ENCODE results near the gene CDC42BPB. TPM values are rescaled to one million over a fixed set of nuclear protein-coding genes. Genes with fewer than 3 reads are reported as not detected.

Gene CDC42BPB
- total RNA-seq, 6 donors from 2014 or later = 108 to 268 (median 124) TPM

DNA sequence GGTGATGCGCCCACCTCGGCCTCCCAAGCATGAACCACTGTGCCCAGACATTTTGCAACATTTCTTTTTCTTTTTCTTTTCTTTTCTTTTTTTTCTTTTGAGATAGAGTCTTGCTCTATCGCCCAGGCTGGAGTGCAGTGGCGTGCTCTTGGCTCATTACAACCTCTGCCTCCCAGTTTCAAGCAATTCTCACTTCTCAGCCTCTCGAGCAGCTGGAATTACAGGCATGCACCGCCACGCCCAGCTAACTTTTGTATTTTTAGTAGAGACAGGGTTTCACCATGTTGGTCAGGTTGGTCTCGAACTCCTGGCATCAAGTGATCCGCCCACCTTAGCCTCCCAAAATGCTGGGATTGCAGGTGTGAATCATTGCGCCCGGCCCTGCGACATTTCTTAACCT is 7.6 kb upstream of the CDC42BPB start:
- TF ChIP-seq EP300 (IDR thresholded peaks at IDR 0.05) (no peak), POLR2A (IDR thresholded peaks at IDR 0.05) (no peak), POLR2AphosphoS5 (IDR thresholded peaks at IDR 0.05) (no peak)
- TF ChIP-seq, protein P1, sequence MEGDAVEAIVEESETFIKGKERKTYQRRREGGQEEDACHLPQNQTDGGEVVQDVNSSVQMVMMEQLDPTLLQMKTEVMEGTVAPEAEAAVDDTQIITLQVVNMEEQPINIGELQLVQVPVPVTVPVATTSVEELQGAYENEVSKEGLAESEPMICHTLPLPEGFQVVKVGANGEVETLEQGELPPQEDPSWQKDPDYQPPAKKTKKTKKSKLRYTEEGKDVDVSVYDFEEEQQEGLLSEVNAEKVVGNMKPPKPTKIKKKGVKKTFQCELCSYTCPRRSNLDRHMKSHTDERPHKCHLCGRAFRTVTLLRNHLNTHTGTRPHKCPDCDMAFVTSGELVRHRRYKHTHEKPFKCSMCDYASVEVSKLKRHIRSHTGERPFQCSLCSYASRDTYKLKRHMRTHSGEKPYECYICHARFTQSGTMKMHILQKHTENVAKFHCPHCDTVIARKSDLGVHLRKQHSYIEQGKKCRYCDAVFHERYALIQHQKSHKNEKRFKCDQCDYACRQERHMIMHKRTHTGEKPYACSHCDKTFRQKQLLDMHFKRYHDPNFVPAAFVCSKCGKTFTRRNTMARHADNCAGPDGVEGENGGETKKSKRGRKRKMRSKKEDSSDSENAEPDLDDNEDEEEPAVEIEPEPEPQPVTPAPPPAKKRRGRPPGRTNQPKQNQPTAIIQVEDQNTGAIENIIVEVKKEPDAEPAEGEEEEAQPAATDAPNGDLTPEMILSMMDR (IDR thresholded peaks at IDR 0.05) = no peak
- Histone ChIP-seq H3K36me3 (no peaks in the 10 kb centered on the region), H3K4me3 (no peak overlapping the region)

DNA sequence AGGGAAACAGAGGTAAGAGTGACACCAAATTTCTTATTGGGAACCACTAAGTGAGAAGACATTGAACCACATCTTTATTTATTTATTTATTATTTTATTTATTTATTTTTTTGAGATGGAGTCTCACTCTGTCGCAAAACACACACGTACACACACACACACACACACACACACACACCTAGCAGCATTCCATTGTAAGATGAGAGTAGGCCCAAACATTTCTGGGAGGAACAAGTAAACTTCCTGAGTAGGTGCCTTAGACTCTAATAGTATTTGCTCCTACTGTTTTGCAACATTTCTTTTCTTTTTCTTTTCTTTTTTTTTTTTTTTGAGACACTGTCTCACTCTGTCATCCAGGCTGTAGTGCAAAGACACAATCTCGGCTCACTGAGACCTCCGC is 7.1 kb upstream of the CDC42BPB start:
- 63 to 72% methylated on average over 4 of the region's 4 CpGs for WGBS, 2 donors
- Histone ChIP-seq H3K4me3 (no peak overlapping the region), H3K27ac (no peak overlapping the region), H3K9me3 (no peaks in the 10 kb centered on the region), H3K27me3 (no peaks in the 10 kb centered on the region), H3K36me3 (no peaks in the 10 kb centered on the region), H3K4me1 (peaks cover 25 to 37% (median 29%) of the 10 kb centered on the region in 4 donors)
- TF ChIP-seq, protein P1 (IDR thresholded peaks at IDR 0.05) = no peak
- TF ChIP-seq POLR2AphosphoS5 (IDR thresholded peaks at IDR 0.05) (no peak), POLR2A (IDR thresholded peaks at IDR 0.05) (no peak), EP300 (IDR thresholded peaks at IDR 0.05) (no peak)
- ATAC-seq (ENCODE audit: low FRiP score in 2 of 2) (no peak), DNase-seq (no peak)

More for the DNA sequence above, 7.6 kb upstream of the CDC42BPB start:
- H3K9me3 ChIP-seq = no peaks in the 10 kb centered on the region
- no peak for ATAC-seq (ENCODE audit: low FRiP score in 2 of 2)
- no peaks in the 10 kb centered on the region for H3K27me3 ChIP-seq
- 84 to 85% methylated on average over 12 of the region's 12 CpGs for WGBS, 2 donors
- H3K4me1 ChIP-seq = peaks cover 25 to 34% (median 29%) of the 10 kb centered on the region in 4 donors
- peak overlapping the region in 1 of 4 donors; percentile 63 for H3K27ac ChIP-seq
- no peak for DNase-seq

- H3K4me3 ChIP-seq = no peak overlapping the region
- TF ChIP-seq EP300 (IDR thresholded peaks at IDR 0.05) (no peak), POLR2AphosphoS5 (IDR thresholded peaks at IDR 0.05) (no peak), POLR2A (IDR thresholded peaks at IDR 0.05) (no peak)
- TF ChIP-seq, protein P1 (IDR thresholded peaks at IDR 0.05) = no peak
- no peak for ATAC-seq (ENCODE audit: low FRiP score in 2 of 2)
- peaks cover 0 to 5% (median 0%) of the 10 kb centered on the region in 4 donors for H3K27me3 ChIP-seq
- no peaks in the 10 kb centered on the region for H3K9me3 ChIP-seq
- no peak overlapping the region for H3K27ac ChIP-seq
- H3K36me3 ChIP-seq = no peaks in the 10 kb centered on the region
- WGBS, 2 donors = 79 to 88% methylated on average over 6 of the region's 6 CpGs
- DNase-seq = no peak
- H3K4me1 ChIP-seq = peaks cover 18 to 34% (median 27%) of the 10 kb centered on the region in 4 donors
Measured at GRCh38 chr14:103061482-103061976, 4.2 kb upstream of the CDC42BPB start.

DNA sequence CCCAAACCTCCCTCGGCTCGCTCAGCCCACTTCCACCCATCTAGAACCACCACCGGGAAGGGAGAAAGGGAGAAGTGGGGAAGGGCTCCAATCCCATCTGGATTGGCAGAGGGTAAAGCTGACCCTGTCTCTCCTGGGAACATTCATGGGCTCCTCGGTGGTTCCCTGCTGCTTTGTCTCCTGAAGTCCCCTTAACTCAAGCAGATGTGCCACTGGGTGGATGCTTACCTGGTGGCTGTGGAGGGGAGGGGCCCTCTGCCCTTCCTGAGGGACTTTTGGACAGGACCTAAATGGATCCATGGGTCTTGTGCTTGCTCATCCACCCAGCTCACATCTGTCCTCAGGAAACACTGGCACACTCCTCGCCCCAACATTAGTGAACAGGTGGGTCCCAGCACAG is 2.2 kb upstream of the CDC42BPB start:
- DNase-seq = no peak
- whole genome bisulfite sequencing, 2 donors = 75 to 84% methylated on average over 5 of the region's 5 CpGs
- Histone ChIP-seq H3K27me3 (peaks cover 0 to 7% (median 0%) of the 10 kb centered on the region in 4 donors), H3K4me3 (peak overlapping the region in 1 of 4 donors; percentile 96), H3K4me1 (peaks cover 22 to 41% (median 28%) of the 10 kb centered on the region in 4 donors), H3K27ac (peak overlapping the region in 1 of 4 donors; percentile 10), H3K36me3 (no peaks in the 10 kb centered on the region), H3K9me3 (no peaks in the 10 kb centered on the region)
- no peak for ATAC-seq (ENCODE audit: low FRiP score in 2 of 2)
- no peak for TF ChIP-seq POLR2A (IDR thresholded peaks at IDR 0.05)
- TF ChIP-seq, protein P1 (IDR thresholded peaks at IDR 0.05) = no peak
- TF ChIP-seq EP300 (IDR thresholded peaks at IDR 0.05) = no peak
- no peak for TF ChIP-seq POLR2AphosphoS5 (IDR thresholded peaks at IDR 0.05)

Measured in upper lobe of left lung (tissue), 6 donors.